DMS53 (cell line): ENCODE measurements around the gene SEC14L3.

Experiments used
- DNase-seq: peaks from one replicate; lab custom pipeline; 2025; lab: John Stamatoyannopoulos, UW

Gene SEC14L3

DNA sequence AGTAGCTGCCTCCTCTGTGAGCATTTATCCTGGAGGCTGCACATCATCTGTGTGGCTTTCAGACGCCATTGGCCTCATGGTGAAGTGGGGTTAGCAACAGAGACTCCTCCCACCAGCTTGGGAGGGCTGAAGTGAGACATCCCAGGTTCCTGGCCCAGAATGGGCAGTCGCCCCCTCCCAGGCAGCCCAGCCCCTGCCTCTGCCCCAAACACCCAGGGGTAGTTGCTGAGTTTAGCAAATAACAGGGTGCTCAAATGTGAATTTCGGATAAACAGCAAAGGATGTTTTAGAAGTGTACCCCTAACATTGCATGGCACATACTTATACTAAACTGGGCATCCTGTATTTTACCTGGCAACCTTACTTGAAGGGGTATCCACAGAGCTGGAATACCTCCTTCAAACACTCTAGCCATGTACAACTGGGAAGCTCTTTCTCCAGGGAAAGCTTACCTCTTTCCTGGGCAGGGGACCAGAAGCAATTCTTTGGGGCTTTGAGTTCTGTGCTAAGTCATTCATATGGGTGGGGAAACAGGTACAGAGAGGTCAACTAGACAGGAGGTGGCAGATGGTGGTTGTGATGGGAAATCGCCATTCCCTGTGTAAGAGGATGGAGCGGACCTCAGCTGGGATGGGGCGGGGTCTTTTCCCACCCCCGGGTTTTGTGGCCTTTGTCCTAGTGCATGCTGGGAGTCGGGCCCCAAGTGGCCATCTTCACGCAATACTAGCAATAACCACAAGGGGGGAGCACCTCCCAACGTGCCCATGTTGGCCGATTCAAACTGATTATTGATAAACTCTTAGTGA, 27.0 kb downstream of the SEC14L3 start:
- DNase-seq = peak; percentile 34

DNA sequence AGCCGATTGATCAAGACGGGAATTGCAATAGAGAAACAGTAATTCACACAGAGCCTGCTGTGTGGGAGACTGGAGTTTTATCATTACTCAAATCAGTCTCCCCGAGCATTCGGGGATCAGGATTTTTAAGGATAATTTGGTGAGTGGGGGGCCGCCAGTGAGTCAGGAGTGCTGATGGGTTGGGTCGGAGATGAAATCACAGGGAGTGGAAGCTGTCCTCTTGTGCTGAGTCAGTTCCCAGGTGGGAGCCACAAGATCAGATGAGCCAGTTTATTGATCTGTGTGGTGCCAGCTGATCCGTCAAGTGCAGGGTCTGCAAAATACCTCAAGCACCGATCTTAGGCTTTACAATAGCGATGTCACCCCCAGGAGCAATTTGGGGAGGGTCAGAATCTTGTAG, 30.7 kb downstream of the SEC14L3 start:
- DNase-seq = no peak

DNA sequence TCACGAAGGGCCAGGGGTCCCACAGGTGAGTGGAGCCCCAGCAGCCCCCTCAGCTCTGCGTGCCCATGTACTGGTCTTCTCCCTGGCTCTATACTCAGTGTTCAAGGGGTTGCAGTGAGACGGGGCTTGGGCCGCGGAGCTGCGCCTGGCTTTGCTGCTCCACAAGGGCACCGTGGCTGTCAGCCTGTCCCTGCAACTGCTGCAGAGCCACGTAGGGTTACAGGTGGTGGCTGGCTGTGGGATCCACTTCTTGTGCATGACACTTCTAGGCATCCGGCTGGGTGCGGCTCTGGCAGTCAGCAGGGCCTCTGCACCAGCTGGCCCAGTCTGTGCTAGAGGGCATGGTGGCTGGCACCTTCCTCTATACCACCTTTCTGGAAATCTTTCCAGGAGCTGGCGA, 32.0 kb downstream of the SEC14L3 start:
- DNase-seq = no peak

DNA sequence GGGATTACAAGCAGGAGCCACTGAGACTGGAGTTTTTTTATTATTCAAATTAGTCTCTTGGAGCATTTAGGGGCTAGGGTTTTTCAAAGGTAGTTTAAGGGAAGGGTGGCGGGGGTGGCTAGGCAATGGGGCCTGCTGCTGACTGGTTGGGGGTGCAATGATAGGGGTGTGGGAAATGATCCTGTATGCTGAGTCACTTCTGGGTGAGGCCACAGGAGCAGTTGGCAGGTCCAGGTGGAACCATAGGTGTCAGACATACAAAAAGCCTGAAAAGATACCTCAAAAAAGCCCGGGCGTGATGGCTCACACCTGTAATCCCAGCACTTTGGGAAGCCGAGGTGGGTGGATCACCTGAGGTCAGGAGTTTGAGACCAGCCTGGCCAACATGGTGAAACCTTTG, 32.6 kb downstream of the SEC14L3 start:
- DNase-seq = no peak

DNA sequence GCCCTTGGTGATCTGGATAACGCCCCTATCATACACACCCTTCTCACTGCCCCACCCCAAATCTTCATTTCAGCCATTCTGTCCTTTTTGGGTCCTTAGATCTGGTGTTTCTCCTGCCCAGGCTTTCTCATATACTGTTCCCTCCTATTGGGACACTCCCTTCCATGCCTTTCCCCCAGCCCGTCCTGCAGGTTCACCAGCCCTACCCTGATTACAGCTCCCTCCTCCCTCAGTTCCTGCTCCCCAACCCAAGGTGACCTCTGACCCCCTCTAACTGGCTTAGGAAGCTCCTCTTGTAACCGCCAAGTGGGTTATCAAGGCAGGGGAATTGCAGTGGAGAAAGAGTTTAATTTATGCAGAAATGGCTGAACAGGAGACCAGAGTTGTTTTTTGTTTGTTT, 33.3 kb downstream of the SEC14L3 start:
- no peak for DNase-seq

DNA sequence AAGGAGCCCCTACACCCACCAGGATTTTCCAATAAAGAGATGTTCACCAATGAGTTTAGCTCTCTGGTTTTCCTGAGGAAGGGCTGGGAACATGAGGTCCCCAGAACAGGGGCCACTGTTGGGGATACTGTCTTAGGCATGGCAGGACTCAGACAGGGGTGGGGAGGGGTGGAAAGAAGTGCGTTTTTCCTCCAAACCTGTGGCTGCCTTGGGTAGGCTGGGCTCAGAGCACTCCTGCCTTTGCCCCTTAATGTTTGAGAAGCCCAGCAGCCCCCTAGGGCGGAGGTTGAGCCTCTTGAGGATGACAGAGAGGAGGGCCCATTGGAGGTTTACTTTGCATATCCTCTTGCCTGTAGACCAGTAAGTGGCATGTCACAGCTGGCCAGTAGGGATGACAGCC, 35.6 kb downstream of the SEC14L3 start:
- no peak for DNase-seq

DNA sequence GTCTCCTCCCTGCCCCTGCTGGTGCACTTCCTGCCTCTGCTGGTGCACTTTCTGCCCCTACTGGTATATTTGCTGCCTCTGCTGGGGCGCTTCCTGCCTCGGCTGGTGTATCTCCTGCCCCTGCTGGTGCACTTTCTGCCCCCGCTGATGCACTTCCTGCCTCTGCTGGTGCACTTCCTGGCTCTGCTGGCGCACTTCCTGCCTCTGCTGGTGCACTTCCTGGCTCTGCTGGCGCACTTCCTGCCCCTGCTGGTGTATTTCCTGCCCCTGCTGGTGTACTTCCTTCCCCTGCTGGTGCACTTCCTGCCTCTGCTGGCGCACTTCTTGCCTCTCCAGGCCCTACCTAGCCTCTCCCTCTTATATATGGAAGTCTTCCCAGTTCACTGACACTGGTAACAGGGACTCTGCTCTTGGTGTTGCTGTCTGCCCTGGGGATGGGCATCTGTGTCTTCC, 36.1 kb downstream of the SEC14L3 start:
- DNase-seq = no peak

DNA sequence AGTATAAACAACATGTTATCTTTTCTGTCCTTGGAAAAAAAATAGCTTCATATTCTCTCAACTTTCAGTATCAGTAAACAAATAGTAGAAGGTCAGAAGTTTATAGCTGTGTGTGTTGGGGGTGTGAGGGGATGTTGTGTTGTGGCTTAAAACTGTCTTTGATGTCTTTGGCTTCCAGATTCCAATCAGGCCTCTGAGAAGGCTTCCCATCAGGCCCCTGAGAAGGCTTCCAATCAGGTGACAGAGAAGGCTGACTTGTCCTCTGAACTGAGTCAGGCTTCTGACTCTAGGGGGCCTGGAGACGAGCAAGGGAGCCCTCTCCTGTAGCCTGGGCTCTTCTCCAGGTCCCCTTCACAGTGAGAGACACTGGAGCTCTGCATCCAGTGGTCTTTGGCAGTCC, 37.0 kb downstream of the SEC14L3 start:
- DNase-seq = no peak

DNA sequence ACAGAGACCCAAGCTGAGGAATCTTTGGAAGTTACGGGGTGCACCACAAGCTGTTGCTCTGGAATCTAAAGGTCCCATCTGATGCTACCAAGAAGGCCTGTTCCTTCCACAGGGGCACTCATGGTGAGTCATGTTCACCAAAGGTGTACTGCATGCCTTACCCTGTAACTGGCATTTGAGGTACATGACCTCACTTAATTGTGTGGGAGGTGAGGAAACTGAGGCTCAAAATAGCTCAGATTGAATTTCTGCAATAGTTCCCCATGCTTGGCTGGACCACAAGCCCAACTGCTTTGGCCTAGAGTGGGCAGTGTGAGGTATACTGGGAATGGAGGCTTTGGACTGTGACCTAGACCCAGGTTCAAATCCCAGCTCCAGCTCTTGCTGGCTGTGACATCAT, 38.0 kb downstream of the SEC14L3 start:
- no peak for DNase-seq

DNA sequence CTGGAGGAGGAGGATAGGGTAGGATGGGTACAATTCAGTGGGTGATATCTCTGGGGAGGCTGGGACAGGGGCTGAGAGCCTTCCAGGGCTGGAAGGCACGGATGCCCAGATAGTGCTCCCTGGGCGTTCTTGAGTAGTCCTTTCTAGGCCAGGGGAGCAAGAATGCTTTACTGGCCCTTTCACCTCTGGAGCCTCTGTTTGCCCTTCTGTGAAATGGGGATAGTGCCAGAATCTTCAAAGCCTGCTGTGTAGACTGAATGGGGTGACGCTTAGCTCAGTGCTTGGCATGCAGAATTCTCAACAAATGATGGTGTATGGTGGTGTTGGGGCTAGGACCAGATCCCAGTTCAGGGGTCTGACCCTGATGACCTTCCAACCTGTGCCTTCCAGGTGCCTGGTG, 38.6 kb downstream of the SEC14L3 start:
- no peak for DNase-seq

DNA sequence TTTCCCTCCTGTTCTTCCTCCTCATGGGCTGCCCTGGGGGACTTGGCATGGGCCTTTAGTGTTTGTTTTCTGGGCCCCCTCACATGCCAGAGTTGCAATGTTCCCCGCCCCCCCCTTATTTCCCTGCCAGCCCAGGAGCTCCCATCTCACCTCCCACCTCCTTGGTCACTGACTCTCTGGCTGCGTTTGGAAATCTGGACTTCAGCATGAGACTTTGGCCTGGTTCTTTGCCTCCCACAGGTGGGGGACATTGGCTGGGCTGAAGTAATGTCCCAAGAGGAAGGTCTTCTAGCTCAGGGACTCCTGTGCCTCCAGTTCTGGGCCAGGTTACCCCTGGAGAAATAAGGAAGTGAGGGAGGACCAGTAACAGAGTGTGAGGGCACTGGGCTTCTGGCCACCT, 39.3 kb downstream of the SEC14L3 start:
- DNase-seq = no peak

DNA sequence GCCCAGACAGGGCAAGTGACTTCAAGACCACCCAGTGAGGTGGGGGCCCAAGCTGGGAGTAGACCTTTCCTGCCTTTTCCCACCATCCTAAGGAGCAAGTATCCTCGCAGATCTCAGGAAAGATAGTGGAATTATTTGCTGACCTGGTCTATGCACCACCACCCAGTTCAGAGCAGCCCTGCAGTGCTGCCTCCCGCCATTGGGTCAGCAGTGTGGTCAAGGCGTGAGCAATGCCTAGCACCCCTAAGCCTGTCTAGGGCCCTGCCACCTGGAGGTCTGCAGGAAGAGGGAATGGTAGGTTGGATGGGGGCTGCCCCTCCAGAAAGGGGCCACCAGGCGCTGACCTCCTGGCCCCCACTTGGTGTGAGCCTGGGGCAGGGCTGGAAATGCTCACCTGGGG, 39.7 kb downstream of the SEC14L3 start:
- DNase-seq = no peak

DNA sequence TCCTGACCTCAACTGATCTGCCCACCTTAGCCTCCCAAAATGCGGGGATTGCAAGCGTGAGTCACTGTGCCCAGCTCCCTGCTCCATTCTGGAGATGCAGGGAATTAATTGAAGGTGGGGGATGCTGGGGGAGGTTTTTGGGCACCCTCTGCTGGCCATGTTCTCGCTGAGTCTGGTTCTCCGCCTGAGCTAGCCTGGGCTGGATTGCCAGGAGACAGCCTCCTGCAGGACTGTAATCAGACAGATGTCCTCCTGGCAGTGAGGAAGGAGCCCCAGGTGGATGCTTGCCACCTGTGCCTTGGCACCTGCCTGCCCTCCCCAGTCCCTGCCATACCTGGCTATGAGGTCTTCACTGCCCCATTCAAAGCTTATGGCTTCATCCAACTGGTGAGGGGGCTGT, 40.9 kb downstream of the SEC14L3 start:
- DNase-seq = no peak

DNA sequence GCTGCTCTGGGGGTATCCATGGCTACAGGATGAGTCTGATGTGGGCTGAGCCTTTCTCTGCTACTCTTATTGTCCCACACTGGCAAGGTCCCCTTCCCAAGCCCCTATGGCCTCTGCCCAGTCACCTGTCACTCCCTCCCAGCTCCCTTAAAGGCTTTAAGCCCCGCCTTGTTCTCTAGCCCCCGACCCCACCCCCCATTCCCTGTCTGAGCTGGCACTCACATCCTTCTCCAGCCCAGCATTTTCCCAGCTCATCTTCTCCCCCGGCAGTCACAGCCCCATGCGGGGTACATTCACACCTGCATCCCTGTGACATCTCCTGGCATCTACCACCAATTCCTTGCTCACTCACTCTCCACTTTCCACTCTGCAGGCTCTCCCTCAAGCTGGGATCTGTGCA, 41.9 kb downstream of the SEC14L3 start:
- DNase-seq = no peak

DNA sequence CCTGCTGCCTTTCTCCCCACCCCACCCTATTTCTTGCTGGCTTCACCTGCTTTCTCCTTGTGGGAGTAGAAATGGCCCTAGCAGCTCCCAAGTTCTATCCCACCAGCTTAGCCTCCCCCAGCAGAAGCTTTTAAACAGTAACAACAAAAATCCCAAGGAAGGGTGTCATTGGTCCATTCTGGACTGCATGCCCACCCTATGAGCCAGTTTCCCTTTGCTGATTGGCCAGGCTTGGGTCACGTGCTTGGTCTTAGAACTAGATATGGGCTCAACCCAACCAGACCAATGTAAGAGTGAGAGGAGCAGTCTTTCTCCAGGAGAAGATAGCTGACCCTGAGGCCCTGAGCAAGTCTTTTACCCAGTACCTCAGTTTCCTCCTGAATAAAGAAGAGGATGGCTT, 43.9 kb downstream of the SEC14L3 start:
- no peak for DNase-seq

DNA sequence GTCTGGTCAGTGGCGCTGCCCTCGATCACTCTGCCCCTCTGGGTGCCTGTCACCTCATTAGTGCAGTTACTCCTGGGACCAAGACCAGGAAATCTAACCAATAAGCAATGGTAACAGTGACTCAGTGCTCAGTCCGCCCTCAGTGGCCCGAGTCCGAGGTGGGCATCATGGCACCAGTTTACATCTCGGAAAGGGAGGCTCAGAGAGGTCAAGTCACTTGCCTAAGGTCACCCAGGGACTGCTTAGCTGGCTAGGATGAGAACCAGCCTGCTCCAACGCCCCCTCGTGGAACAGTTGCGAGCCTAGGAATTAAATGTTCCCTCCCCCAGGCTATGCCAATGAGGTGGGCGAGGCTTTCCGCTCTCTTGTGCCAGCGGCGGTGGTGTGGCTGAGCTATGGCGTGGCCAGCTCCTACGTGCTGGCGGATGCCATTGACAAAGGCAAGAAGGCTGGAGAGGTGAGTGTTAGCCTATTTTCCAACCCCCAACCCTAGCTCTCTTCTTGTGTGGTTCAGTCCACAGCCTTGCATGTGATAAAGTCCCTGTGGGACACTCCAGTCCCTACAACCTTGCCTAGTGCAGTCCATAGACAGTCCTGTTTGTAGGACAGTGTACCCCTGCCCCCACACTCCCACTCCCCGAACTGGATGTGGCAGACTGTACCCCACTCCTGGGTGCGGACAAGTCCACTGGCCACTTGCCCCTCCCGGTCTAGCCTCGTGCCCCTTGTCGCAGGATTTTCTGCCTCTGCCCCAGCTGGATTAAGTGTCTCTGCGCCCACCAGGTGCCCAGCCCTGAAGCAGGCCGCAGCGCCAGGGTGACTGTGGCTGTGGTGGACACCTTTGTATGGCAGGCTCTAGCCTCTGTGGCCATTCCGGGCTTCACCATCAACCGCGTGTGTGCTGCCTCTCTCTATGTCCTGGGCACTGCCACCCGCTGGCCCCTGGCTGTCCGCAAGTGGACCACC, 45.1 kb downstream of the SEC14L3 start:
- peak; percentile 79 for DNase-seq

DNA sequence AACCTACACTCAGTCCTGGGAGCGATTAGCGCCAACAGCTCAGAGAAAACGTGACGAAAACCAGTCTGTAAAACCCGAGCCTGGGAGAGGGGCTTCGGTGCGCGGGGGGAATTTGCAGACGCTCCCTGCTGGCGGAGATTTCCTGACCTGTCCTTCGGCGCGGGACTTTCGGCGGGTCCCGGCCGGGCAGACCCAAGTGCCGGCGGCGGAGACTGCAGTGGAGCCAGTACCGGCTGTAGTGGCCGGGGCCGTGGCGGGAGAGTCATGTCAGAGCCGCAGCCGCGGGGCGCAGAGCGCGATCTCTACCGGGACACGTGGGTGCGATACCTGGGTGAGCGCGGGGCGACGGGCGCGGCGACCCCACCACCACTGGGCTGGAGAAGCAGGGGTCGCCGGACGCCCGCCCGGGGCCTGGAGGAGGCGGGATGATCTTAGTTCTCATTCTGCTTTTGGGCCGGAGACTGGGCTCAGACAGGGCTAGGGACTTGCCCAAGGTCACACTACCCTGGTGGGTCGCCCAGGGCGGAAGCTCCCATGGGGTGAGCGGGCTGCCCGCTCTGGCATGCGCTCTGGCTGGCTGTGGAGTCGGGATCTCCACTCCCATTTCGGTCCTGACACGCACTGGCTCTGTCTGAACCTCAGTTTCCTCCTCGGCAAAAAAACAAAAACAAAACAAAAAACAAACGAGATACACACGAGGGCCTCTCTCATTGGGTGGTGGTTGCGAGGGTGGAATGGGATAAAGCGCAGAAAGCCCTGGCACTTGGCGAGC, 46.0 kb downstream of the SEC14L3 start, which contains the start of gene MTFP1:
TSS of gene MTFP1 (plus strand) at position 153 of the 772 bp plus-strand sequence. CDS start at position 265, 112 bp downstream.
- DNase-seq = peak; percentile 75

DNA sequence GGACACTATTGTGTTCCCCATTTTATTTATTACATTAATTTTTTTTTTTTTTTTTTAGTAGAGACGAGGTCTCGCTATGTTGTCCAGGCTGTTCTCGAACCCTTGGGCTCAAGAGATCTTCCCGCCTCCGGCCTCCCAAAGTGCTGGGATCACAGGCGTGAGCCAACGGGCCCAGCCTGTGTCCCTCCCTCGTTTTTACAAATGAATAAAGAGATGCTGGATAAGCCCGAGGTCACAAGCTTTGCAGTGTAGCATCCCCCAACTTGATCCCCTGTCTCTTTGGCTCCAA, 46.5 kb downstream of the SEC14L3 start:
- DNase-seq = no peak

DNA sequence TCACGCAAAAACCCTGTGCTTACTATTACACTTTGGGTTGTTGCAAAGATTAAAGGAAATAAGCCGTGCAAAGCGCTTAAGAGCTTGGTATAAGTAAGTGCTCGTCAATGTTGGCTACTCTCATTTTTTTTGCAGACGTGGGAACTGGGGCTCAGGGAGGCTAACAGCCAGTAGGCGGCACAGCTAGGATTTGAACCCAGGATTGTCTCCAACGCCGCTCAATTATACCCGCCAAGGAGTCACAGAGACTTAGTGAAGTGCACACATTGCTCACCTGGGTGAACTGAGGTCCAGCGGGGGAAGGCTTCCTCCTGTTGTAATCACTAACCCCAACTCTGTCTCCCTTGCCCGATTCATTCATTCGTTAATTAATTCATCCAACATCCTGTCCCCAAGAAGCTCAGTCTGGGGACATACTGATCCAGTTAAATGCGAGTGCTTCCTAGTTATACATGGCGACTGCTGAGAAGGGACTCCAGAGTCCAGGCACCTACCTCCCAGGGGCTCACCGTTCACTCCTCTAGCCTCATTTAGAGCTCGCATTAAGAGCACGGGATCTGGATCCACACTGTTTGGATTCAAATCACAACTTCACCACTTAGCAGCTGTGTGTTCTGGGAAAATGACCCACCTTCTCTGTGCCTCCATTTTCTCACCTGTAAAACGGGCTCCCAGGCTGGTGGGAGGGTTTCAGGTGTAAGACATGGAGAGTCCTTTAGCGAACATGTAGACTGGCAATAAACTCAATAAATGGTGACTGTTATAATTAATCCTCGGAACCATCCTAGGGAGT, 47.1 kb downstream of the SEC14L3 start:
- DNase-seq = peak; percentile 53

DNA sequence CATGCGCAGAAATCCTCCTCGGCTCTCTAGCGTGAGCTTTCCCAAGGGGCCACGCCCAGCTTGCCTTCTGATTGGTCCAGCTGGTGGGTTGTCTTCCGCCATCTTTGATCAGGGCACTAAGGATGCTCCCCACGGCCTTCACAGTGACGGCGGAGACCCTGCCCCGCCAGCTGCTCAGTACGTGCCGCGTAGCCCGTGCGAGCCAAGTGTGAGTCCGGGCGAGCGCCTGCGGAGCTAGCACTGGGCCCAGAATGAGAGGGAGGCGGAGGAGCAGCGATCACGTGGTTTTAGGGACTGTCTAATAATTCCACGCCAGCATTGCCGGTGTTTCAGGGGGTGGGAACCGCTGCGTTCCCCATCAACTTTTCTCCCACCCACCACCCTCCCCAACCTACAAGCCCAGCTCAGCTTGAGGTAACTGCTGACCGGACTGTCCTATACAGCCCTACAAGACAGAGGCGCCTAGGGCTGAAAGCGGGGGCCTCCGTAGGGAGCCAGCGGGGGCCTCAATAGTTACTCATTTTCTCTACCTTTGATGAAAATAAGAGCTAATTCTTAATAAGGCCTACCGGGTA, 47.8 kb downstream of the SEC14L3 start:
- peak; percentile 97 for DNase-seq

DNA sequence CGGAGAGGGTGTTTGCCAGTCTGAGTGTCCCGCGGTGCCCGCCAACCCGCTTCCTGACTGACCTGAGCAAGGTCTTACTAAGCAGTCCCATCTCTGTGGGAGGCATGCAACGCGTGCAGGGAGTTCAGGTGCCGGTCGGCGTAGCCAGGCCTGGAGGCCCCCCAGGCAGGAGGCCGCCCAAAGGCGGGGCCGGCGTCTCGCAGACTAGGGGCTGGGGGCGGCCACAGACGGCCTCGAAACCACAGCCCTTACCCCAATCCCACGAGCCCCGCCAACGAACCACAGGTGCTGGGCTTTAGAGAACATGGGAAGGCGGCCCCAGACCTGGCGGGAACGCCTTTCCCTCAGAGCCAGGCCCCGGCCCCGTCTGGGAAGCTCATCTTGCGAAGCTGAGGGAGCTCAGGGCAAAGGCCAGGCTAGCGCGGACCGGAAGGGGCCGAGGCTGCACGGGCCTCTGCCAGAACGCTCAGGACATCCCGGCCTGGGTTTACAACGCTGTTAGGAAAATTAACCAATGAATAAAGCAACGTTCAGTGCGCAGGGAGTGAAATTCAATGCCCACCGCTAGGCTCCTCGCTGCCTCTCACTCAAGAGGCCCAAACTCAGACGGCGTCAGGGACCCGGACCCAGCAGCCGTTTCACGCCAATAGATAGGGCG, 48.4 kb downstream of the SEC14L3 start:
- DNase-seq = peak; percentile 83
